Nephron (organoid): Measurements from ENCODE around the gene LAMB4.
A peak's percentile ranks its signal among the peaks of the same experiment; 100 is the strongest.

Source experiments
- H3K27ac Mint-ChIP-seq, 3 experiments: 2 replicates each; pipeline ENCODE4 v1.8.0; 2020; ENCODE audit warnings: mixed read lengths in 3 of 3, mild to moderate bottlenecking in 2 of 3, moderate library complexity in 1 of 3
- H3K27me3 Mint-ChIP-seq: 2 replicates; pipeline ENCODE4 v1.8.0; 2021; ENCODE audit warnings: low read depth, mild to moderate bottlenecking, moderate library complexity, mixed read lengths
- H3K36me3 Mint-ChIP-seq: 2 replicates; pipeline ENCODE4 v1.8.0; 2020; ENCODE audit warnings: low read depth, mixed read lengths
- H3K4me1 Mint-ChIP-seq: 2 replicates; pipeline ENCODE4 v1.8.0; 2020; ENCODE audit warnings: mixed read lengths
- H3K4me3 Mint-ChIP-seq, 3 experiments: 2 replicates each; pipeline ENCODE4 v1.8.0; 2020; ENCODE audit warnings: mild to moderate bottlenecking in 3 of 3, mixed read lengths in 3 of 3, moderate library complexity in 2 of 3
- H3K9me3 Mint-ChIP-seq: 2 replicates; pipeline ENCODE4 v1.8.0; 2020; ENCODE audit warnings: mixed read lengths
- TF ChIP-seq, protein P1 (sequence below), 3 experiments: fragments of 200-600 bp; sonication (generic); IDR thresholded peaks; one replicate each; pipeline ENCODE4 v1.5.0; 2021; ENCODE audit warnings: antibody characterized with exemption in 3 of 3; ENCODE audit not compliant: unreplicated experiment in 3 of 3

LAMB4 gene

DNA sequence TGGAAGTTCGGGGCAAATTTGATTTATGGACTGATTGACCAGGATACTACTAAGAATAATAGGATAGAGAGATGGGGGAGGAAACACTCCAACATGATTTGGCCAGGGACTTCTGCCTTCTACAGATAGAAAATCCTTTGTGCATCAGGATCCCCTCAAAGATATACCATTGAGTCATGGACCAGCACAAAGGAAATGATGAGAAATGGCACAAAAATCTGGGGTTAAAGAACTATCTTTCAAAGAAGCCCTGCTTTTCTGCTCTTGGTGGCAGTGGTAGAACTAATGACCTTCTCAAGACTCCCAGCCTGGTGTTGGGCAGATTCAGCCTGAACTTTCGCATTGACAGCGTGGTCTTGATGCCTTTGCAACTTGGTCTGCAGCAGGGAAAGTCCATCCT is 99.6 kb downstream of the LAMB4 start:
- no peak overlapping the region for H3K4me3 Mint-ChIP-seq
- no peaks in the 10 kb centered on the region for H3K27me3 Mint-ChIP-seq
- TF ChIP-seq, protein P1, sequence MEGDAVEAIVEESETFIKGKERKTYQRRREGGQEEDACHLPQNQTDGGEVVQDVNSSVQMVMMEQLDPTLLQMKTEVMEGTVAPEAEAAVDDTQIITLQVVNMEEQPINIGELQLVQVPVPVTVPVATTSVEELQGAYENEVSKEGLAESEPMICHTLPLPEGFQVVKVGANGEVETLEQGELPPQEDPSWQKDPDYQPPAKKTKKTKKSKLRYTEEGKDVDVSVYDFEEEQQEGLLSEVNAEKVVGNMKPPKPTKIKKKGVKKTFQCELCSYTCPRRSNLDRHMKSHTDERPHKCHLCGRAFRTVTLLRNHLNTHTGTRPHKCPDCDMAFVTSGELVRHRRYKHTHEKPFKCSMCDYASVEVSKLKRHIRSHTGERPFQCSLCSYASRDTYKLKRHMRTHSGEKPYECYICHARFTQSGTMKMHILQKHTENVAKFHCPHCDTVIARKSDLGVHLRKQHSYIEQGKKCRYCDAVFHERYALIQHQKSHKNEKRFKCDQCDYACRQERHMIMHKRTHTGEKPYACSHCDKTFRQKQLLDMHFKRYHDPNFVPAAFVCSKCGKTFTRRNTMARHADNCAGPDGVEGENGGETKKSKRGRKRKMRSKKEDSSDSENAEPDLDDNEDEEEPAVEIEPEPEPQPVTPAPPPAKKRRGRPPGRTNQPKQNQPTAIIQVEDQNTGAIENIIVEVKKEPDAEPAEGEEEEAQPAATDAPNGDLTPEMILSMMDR (IDR thresholded peaks at IDR 0.05; ENCODE audit: unreplicated experiment in 3 of 3): no peak
- H3K27ac Mint-ChIP-seq: peak overlapping the region in 2 of 3 experiments; percentile 5 to 27
- H3K36me3 Mint-ChIP-seq: no peaks in the 10 kb centered on the region
- H3K9me3 Mint-ChIP-seq: no peaks in the 10 kb centered on the region
- H3K4me1 Mint-ChIP-seq: peaks cover 9% of the 10 kb centered on the region

DNA sequence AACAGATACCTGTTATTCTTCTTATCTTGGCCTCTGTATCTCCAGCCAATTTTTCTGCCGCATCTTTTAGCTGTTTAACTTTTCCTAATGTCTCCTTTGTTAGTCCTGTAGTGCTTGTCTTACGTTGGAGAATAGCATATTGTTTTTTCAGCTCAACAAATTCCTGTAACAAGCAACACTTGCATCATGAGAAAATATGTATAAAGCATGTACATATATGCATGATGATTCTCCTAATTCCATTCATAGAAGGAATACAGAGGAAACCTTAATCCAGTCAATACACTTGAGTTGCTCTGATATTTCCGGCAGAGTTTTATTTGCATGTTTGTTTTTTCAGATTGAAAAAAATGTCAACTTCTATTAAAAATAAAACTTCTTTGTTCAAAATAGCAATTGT is 101.1 kb downstream of the LAMB4 start:
- H3K27ac Mint-ChIP-seq: peak overlapping the region in 1 of 3 experiments; percentile 50

GRCh38 chr7:108028111-108028510 is 102.0 kb downstream of the LAMB4 start:
- TF ChIP-seq, protein P1 (IDR thresholded peaks at IDR 0.05; ENCODE audit: unreplicated experiment in 3 of 3): no peak
- peaks cover 9% of the 10 kb centered on the region for H3K4me1 Mint-ChIP-seq
- no peak overlapping the region for H3K4me3 Mint-ChIP-seq
- no peaks in the 10 kb centered on the region for H3K36me3 Mint-ChIP-seq
- H3K9me3 Mint-ChIP-seq: no peaks in the 10 kb centered on the region
- H3K27me3 Mint-ChIP-seq: peaks cover 5% of the 10 kb centered on the region
- no peak overlapping the region for H3K27ac Mint-ChIP-seq

More for the DNA sequence above, 101.1 kb downstream of the LAMB4 start:
- Mint-ChIP-seq H3K4me3 (no peak overlapping the region), H3K36me3 (no peaks in the 10 kb centered on the region), H3K27me3 (peaks cover 5% of the 10 kb centered on the region), H3K9me3 (no peaks in the 10 kb centered on the region), H3K4me1 (peaks cover 9% of the 10 kb centered on the region)
- TF ChIP-seq, protein P1 (IDR thresholded peaks at IDR 0.05; ENCODE audit: unreplicated experiment in 3 of 3): no peak

DNA sequence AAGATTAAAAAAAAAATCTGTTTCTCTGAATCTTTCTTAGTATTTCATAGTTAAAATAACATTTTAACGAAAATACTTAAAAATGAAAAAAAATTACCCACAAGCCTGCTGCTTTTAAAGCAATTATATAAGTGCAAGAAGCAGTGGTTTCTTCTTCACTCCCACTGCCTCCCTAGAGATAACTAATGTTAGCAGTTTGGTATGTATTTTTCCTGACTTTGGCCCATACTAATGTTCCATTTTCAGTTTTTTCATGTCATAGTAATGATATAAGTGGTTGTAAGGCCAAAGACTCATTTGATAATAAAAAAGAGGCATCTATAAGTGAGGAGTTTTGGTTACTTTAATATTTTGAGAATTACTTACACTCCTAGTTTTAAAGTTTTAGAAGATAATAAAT is 102.9 kb downstream of the LAMB4 start:
- peaks cover 9% of the 10 kb centered on the region for H3K4me1 Mint-ChIP-seq
- H3K9me3 Mint-ChIP-seq: no peaks in the 10 kb centered on the region
- TF ChIP-seq, protein P1 (IDR thresholded peaks at IDR 0.05; ENCODE audit: unreplicated experiment in 3 of 3): no peak
- peaks cover 5% of the 10 kb centered on the region for H3K27me3 Mint-ChIP-seq
- no peak overlapping the region for H3K4me3 Mint-ChIP-seq
- peak overlapping the region in 1 of 3 experiments; percentile 59 for H3K27ac Mint-ChIP-seq
- H3K36me3 Mint-ChIP-seq: no peaks in the 10 kb centered on the region

- TF ChIP-seq, protein P1 (IDR thresholded peaks at IDR 0.05; ENCODE audit: unreplicated experiment in 3 of 3): no peak
- peak overlapping the region in 2 of 3 experiments; percentile 59 to 62 for H3K27ac Mint-ChIP-seq
Measured at GRCh38 chr7:108026647-108027046, 103.5 kb downstream of the LAMB4 start.

DNA sequence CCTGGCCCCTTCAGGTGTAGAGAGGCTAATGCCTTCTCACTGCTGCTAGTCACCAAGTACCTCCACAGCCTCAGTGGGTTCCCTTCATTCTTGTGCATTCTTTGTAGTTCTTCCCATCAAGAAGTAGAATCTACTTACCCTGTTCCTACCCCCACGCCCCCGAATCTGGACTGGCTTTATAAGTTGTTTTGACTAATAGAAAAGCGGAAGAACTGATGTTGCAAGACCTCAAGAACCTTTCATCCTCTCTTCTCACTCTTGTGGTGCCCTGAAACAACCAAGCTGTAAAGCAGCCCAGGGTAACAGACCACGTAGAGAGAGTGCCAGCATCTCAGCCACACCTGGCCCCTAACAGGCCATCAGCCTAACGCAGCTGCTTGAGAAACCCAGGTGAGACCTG is 104.0 kb downstream of the LAMB4 start:
- peaks cover 9% of the 10 kb centered on the region for H3K4me1 Mint-ChIP-seq
- peaks cover 5% of the 10 kb centered on the region for H3K27me3 Mint-ChIP-seq
- H3K36me3 Mint-ChIP-seq: no peaks in the 10 kb centered on the region
- no peak overlapping the region for H3K4me3 Mint-ChIP-seq
- peak overlapping the region in 1 of 3 experiments; percentile 17 for H3K27ac Mint-ChIP-seq
- no peaks in the 10 kb centered on the region for H3K9me3 Mint-ChIP-seq
- TF ChIP-seq, protein P1 (IDR thresholded peaks at IDR 0.05; ENCODE audit: unreplicated experiment in 3 of 3): no peak

More at GRCh38 chr7:108026647-108027046, 103.5 kb downstream of the LAMB4 start:
- Mint-ChIP-seq H3K36me3 (no peaks in the 10 kb centered on the region), H3K27me3 (peaks cover 5% of the 10 kb centered on the region), H3K9me3 (no peaks in the 10 kb centered on the region), H3K4me3 (no peak overlapping the region), H3K4me1 (peaks cover 9% of the 10 kb centered on the region)
